Duodenal mucosa (tissue), 2 donors: Measurements from ENCODE around the gene SYTL1.

Source experiments
- H3K27ac ChIP-seq: one replicate; pipeline ENCODE4 v1.7.0; 2013; ENCODE audit warnings: low read depth, low read length
- H3K27me3 ChIP-seq, 2 donors: one replicate each; pipeline ENCODE4 v1.7.0; 2013; ENCODE audit warnings: low read length in 2 of 2, control low read depth in 1 of 2; ENCODE audit not compliant: insufficient read depth in 2 of 2, control insufficient read depth in 1 of 2
- H3K36me3 ChIP-seq, 2 donors: one replicate each; pipeline ENCODE4 v1.7.0; 2013; ENCODE audit warnings: low read length in 2 of 2, control low read depth in 1 of 2; ENCODE audit not compliant: insufficient read depth in 2 of 2, control insufficient read depth in 1 of 2
- H3K4me1 ChIP-seq, 2 donors: one replicate each; pipeline ENCODE4 v1.7.0; 2013; ENCODE audit warnings: low read length in 2 of 2, control low read depth in 1 of 2; ENCODE audit not compliant: insufficient read depth in 2 of 2, control insufficient read depth in 1 of 2
- H3K4me3 ChIP-seq, 2 donors: one replicate each; pipeline ENCODE4 v1.7.0; 2013; ENCODE audit warnings: low read length in 2 of 2, low read depth in 1 of 2
- H3K9ac ChIP-seq, 2 donors: one replicate each; pipeline ENCODE4 v1.7.0; 2013; ENCODE audit warnings: low read length in 2 of 2, low read depth in 1 of 2
- H3K9me3 ChIP-seq, 2 donors: one replicate each; pipeline ENCODE4 v1.7.0; 2013; ENCODE audit warnings: low read length in 2 of 2, control low read depth in 1 of 2; ENCODE audit not compliant: control insufficient read depth in 1 of 2

SYTL1 gene, protein sequence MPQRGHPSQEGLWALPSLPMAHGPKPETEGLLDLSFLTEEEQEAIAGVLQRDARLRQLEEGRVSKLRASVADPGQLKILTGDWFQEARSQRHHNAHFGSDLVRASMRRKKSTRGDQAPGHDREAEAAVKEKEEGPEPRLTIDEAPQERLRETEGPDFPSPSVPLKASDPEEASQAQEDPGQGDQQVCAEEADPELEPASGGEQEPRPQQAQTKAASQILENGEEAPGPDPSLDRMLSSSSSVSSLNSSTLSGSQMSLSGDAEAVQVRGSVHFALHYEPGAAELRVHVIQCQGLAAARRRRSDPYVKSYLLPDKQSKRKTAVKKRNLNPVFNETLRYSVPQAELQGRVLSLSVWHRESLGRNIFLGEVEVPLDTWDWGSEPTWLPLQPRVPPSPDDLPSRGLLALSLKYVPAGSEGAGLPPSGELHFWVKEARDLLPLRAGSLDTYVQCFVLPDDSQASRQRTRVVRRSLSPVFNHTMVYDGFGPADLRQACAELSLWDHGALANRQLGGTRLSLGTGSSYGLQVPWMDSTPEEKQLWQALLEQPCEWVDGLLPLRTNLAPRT

DNA sequence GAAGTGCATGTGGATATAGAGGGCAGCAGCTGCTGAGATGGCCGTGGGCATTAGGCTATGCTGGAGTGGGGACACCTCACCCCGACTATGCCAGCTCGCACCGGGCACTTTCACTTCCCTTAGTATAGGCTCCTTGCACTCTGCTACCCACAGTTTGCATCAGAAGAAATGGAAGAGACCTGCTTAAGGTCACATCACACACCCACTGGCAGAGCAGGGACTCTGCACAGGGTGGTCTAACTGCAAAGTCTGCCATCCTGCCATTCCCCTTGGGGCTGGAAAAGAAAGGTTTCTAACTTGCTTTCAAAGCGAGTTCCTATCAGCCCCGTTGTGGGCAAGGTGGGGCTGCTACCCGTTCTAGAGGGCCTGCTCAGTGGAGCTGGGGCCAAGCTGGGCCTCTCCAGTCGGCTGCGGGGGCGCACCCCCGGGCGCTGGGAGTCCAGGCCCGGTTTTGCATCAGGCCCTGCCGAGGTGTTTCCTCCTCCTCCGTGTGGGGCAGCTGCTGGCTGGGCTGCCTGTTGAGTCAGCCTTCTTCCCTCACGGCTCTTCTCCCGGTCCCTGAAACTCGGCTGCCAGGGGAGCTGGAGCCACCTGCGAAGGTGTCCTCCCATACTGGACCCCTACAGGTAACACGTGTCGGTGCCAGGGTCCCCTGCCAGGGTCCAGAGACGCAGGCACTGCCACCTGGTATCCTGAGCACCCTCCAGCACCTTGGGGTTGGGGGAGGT, at the start of gene SYTL1:
TSS of gene SYTL1 (plus strand) at position 498 of the 728 bp plus-strand sequence. CDS start 3,313 bp downstream, outside the sequence.
- Histone ChIP-seq H3K4me1 (peaks cover 20 to 23% of the 10 kb centered on the region in 2 donors), H3K9me3 (no peaks in the 10 kb centered on the region), H3K27ac (peak within 1 kb of the TSS; percentile 11), H3K9ac (peak within 1 kb of the TSS; percentile 57 to 80), H3K36me3 (no peaks in the 10 kb centered on the region), H3K4me3 (peak within 1 kb of the TSS; percentile 83 to 86), H3K27me3 (no peaks in the 10 kb centered on the region)

DNA sequence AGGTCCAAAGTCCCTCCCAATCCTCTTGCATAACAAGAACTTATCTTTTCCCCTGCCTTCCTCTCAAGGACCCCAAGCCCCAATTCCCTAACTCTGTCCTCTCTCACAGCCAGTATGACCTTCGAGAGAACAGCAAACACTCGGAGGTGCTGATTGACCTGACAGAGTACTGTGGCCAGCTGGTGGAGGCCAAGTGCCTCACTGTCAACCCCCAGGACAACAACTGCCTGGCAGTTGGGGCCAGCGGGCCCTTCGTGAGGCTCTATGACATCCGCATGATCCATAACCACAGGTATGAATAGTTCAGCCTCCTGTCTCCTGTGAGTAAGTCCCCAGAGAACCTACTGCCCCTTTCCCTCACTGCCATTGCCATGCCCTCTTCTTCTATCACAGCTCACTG, 49.7 kb upstream of the SYTL1 start:
- Histone ChIP-seq H3K27me3 (no peaks in the 10 kb centered on the region), H3K27ac (no peak overlapping the region), H3K9ac (no peak overlapping the region), H3K4me3 (no peak overlapping the region), H3K9me3 (no peaks in the 10 kb centered on the region), H3K4me1 (peaks cover 26 to 29% of the 10 kb centered on the region in 2 donors), H3K36me3 (peaks cover 39 to 42% of the 10 kb centered on the region in 2 donors)

DNA sequence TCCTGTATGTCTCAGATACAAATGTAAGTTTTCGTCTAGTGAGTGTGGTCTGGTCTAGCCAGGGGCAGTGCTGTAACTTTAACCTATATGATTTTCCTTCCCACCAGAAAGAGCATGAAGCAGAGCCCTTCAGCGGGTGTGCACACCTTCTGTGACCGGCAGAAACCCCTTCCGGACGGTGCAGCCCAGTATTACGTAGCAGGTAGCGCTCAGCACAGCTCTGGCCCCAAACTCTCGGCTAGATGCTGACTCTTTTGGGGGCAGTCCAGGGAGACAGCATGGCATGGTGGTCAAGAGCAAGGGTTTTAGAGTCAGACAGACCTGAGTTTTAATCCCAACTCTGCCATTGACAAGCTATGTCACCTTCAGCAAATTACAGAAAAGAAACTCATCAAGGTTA, 47.9 kb upstream of the SYTL1 start:
- Histone ChIP-seq H3K27me3 (no peaks in the 10 kb centered on the region), H3K27ac (no peak overlapping the region), H3K9ac (no peak overlapping the region), H3K9me3 (no peaks in the 10 kb centered on the region), H3K4me1 (peaks cover 18 to 24% of the 10 kb centered on the region in 2 donors), H3K36me3 (peaks cover 45 to 51% of the 10 kb centered on the region in 2 donors), H3K4me3 (no peak overlapping the region)

DNA sequence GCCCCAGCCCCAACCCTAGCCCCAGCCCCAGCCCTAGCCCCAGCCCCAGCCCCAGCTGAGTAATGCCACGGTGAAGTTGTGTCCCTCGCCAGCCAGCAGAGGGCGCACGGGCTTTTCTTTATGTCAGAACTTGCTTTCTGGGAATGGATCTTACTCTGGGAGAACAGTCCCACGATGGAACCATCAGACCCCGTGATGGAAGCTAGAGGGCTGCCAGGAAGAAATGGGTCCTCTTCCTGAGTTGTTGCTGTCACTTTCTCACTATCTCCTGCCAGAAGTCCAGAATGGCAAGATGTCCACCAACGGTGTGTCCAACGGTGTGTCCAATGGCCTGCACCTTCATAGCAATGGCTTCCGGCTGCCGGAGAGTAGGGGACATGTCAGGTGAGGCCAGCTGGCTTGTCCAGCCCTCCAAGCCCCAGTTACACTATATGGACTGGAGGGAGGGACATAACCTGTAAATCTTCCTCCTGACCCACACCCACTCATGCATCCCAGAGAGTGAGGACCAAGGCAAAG, 45.0 kb upstream of the SYTL1 start:
- H3K9me3 ChIP-seq: no peaks in the 10 kb centered on the region
- no peak overlapping the region for H3K9ac ChIP-seq
- peaks cover 13 to 17% of the 10 kb centered on the region in 2 donors for H3K4me1 ChIP-seq
- H3K27me3 ChIP-seq: no peaks in the 10 kb centered on the region
- H3K36me3 ChIP-seq: peaks cover 45 to 65% of the 10 kb centered on the region in 2 donors
- H3K4me3 ChIP-seq: no peak overlapping the region
- no peak overlapping the region for H3K27ac ChIP-seq

DNA sequence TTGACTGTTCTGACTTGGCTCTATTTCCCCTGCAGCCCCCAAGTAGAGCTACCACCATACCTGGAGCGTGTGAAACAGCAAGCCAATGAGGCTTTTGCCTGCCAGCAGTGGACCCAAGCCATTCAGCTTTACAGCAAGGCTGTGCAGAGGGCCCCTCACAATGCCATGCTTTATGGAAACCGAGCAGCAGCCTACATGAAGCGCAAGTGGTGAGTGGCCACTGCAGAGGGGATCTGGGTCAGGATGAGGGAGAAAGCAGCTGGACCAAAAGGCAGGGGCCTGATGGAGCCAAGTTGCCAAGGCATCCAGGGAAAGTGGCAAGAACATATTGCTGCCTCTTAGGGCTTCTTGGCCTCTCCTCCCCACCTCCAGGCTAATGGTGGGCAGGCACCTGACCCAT, 43.9 kb upstream of the SYTL1 start:
- H3K9me3 ChIP-seq: no peaks in the 10 kb centered on the region
- H3K27me3 ChIP-seq: no peaks in the 10 kb centered on the region
- no peak overlapping the region for H3K4me3 ChIP-seq
- H3K9ac ChIP-seq: no peak overlapping the region
- H3K4me1 ChIP-seq: peaks cover 11% of the 10 kb centered on the region in 2 donors
- no peak overlapping the region for H3K27ac ChIP-seq
- H3K36me3 ChIP-seq: peaks cover 40 to 71% of the 10 kb centered on the region in 2 donors

DNA sequence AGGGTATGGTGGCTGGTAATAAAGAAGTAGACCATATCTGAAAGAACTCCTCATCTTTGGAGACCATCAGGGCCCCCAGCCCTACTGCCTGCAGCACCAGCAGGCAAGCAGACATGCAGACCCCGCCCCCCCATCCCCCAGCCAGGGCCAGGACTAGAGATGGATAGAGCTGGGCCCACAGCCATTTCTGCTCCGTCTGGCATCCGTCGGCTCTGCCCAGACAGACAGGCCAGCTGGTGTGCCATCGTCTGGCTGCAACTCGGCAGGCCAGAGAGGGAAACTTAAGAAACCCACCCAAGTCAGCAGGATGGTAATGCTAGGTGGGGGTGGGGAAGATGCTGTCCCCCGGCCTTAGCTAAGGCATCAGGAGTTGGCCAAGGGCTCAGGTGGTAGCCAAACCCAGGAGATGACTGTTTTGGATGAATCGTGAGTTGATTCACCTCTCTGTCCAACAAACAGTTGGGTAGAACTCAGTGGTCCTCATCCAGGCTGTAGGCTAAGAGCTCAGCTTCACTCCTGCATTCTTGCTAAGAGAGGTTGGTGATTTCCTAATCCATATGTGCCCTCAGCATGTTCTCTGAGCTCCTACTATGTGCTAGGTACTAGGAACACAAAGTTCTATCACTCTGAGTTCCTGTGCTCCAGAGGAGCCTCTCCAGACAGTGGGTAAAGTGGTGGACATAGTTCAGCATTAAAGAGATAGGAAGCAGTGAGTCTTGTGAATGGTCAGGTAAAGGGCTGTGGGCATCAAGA, 43.0 kb upstream of the SYTL1 start:
- H3K36me3 ChIP-seq: peaks cover 36 to 75% of the 10 kb centered on the region in 2 donors
- H3K9me3 ChIP-seq: no peaks in the 10 kb centered on the region
- H3K9ac ChIP-seq: no peak overlapping the region
- no peaks in the 10 kb centered on the region for H3K27me3 ChIP-seq
- no peak overlapping the region for H3K4me3 ChIP-seq
- H3K4me1 ChIP-seq: peaks cover 11% of the 10 kb centered on the region in 2 donors
- peak overlapping the region; percentile 30 for H3K27ac ChIP-seq

DNA sequence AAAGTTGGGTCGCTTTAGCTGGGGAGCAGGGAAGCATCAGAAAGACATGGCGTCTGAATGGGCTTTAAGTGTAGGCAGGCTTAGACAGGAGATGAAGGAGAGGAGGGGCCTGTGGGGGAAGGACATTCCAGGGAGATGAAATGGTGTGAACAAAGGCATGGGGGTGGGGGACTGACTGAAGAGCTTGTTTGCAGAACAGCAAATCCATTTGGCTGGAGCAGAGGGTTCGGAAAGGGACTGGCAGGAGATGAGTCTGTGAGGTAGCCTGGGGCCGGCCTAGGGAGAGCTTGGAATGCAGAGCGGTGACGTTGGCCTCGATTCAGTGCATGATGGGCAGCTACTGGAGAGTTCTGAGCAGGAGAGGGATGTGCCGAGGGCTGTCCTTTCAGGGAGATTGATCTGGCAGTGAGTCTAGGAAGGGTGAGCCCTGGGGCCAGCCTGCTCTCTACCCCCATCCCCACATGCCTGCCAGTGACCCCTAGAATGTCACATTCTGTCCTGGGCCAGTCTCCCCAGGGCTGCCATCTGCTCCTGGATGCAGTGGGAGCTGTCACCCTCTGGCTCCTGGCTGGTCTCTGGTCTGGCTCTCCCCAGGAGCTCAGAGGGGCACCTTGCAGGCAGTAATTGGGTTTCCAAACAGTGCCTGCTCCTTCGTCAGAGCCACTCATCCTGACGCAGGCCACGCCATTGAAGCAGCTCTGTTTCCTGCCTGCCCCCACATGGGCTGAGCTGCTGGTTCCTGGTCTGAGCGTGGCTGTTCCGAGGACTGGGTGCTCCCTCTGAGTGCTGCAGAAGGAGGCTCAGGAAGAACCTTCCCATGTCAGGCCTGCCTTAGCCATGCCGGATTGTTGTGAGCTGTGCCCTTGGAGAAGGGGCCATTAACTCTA, 42.2 kb upstream of the SYTL1 start:
- H3K9me3 ChIP-seq: no peaks in the 10 kb centered on the region
- H3K4me3 ChIP-seq: no peak overlapping the region
- peak overlapping the region; percentile 58 for H3K27ac ChIP-seq
- H3K27me3 ChIP-seq: no peaks in the 10 kb centered on the region
- peak overlapping the region in 1 of 2 donors; percentile 4 for H3K9ac ChIP-seq
- H3K4me1 ChIP-seq: peaks cover 11% of the 10 kb centered on the region in 2 donors
- H3K36me3 ChIP-seq: peaks cover 28 to 75% of the 10 kb centered on the region in 2 donors

DNA sequence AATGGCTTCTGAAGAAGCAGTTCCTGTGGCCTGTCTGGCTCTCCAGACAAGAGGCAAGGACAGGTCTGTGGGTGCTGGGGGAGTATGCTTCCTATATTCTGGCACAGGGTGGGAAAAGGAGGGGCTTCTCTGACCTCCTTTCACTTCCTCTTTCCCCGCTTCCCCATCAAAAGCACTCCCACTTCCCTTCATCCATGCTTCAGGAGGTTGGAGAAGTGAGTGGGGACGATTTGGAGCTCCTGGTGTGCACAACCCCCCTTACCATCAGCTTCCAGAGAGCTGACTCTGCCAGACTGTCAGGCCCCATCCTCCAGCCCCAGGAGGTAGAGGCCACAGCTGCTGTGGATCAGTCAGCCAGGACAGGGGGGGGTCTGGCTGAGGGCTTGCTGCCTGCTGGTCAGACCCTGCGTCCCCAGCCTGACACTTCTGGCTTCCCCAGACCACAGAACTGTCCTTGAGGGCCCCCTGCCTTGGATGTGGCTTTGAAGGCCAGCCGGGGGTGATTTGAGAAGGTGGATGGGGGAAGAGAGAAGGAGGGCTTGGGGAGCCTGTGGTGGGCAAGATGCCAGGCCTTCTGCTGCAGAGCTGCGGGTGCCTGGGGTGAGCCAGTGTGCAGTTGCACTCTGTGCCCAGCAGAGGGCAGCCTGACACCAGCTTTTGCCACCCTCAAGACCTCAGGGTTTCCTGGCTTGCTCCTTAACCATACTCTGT, 41.3 kb upstream of the SYTL1 start:
- Histone ChIP-seq H3K27me3 (no peaks in the 10 kb centered on the region), H3K27ac (peak overlapping the region; percentile 58), H3K4me1 (peaks cover 11% of the 10 kb centered on the region in 2 donors), H3K9me3 (no peaks in the 10 kb centered on the region), H3K4me3 (no peak overlapping the region), H3K36me3 (peaks cover 29 to 80% of the 10 kb centered on the region in 2 donors), H3K9ac (peak overlapping the region in 1 of 2 donors; percentile 4)
